ENCODE data around the gene ERICH6B.

DNA sequence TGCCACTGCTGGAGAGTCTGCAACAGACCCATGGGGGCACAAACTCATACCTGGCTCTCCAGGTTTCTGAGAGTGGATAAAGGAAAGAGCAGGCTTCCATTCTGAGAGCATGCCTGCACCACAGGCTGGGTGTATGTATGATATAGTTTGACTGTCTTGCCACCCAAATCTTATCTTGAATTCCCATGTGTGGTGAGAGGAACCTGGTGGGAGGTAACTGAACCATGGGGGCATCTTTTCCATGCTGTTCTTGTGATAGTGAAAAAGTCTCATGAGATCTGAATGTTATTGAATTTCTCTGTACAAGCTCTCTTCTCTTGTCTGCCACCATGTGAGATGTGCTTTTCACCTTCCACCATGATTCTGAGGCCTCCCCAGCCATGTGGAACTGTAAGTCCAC, 50.2 kb downstream of the ERICH6B start:
- TF ChIP-seq, protein P1, sequence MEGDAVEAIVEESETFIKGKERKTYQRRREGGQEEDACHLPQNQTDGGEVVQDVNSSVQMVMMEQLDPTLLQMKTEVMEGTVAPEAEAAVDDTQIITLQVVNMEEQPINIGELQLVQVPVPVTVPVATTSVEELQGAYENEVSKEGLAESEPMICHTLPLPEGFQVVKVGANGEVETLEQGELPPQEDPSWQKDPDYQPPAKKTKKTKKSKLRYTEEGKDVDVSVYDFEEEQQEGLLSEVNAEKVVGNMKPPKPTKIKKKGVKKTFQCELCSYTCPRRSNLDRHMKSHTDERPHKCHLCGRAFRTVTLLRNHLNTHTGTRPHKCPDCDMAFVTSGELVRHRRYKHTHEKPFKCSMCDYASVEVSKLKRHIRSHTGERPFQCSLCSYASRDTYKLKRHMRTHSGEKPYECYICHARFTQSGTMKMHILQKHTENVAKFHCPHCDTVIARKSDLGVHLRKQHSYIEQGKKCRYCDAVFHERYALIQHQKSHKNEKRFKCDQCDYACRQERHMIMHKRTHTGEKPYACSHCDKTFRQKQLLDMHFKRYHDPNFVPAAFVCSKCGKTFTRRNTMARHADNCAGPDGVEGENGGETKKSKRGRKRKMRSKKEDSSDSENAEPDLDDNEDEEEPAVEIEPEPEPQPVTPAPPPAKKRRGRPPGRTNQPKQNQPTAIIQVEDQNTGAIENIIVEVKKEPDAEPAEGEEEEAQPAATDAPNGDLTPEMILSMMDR (IDR thresholded peaks at IDR 0.05; ENCODE audit: low read depth, low read length, missing input control), result no peak
- no peak for TF ChIP-seq TAF1 (conservative IDR thresholded peaks at IDR 0.05)
- TF ChIP-seq SP1 (IDR thresholded peaks at IDR 0.05), result no peak
- no peak for TF ChIP-seq RXRA (IDR thresholded peaks at IDR 0.05)
- TF ChIP-seq, protein P2, sequence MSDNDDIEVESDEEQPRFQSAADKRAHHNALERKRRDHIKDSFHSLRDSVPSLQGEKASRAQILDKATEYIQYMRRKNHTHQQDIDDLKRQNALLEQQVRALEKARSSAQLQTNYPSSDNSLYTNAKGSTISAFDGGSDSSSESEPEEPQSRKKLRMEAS (IDR thresholded peaks at IDR 0.05), result no peak
- TF ChIP-seq GABPA (IDR thresholded peaks at IDR 0.05 in 1 of 2, conservative IDR thresholded peaks at IDR 0.05 in 1 of 2), result no peak
